GM18507 (cell line): ENCODE results near the gene UBAP1.
"Not testable (repeated sequence)": the region's sequence is repeated elsewhere in the genome, so short reads cannot be mapped to it uniquely, and the experiment has no call there.

Source experiments
- DNase-seq: peaks from one replicate; pipeline ENCODE4 v3.0.0; 2011; ENCODE audit warnings: low read depth; ENCODE audit not compliant: insufficient read length; ENCODE audit errors: extremely low spot score
- FAIRE-seq: peaks from 2 replicates; lab custom pipeline; 2011; peaks lifted over from hg19 to GRCh38; lab: Jason Lieb, UNC

The UBAP1 gene

GRCh38 chr9:34217015-34217414 is 38.2 kb downstream of the UBAP1 start:
- DNase-seq, FAIRE-seq: not testable (repeated sequence)

DNA sequence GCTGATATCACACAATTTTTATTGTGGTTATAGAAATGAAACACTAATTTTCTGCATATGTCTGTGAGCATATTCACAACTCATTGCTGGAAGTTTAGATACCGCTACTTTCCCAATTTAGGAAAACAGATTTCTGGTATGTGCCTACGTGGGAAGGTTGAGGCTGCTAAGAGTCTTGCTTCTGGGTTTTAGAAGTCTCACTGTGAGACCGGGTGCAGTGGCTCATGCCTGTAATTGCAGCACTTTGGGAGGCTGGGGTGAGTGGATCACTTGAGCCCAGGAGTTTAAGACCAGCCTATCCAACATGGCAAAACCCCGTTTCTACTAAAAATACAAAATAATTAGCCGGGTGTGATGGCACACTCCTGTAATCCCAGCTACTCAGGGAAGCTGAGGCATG is 39.6 kb downstream of the UBAP1 start:
- FAIRE-seq: no peak
- DNase-seq: no peak

DNA sequence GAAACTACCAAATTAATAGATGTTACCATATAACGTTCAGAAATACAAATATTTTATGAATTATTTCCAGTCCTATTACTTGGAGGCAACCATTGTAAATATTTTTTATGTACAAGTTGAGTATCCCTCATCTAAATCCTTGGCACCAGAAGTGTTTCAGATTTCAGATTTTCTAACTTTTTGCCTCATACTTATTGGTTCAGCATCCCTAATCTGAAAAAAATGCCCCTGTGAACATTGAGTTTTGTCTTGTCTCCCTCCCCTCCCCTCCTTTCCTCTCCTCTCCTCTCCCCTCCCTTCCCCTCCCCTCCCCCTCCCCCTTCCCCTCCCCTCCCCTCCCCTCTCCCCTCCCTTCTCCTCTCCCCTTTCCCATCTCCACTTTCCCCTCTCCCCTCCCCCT is 40.6 kb downstream of the UBAP1 start:
- DNase-seq: no peak
- no peak for FAIRE-seq

GRCh38 chr9:34220218-34220617 is 41.4 kb downstream of the UBAP1 start:
- FAIRE-seq (no peak), DNase-seq (no peak)

DNA sequence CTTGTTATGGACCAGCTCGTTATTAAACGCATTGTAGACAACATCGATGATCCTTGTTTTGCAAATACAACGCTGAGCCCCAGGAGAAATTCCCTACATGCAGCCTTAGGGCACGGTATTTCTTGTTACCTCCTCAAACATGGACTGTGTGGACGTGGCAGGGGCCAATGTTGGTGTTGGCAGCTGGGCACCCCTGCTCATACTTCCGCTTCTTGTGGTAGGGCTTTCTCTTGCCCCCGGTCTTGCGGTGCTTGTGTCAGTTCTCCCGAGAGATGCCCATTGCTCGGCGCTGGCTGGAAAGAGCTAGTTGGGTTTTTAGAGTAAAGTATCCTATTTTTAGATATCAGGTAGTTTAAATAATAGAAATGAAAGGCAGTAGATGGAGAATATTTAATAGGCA is 45.5 kb downstream of the UBAP1 start:
- no peak for FAIRE-seq
- DNase-seq: no peak

GRCh38 chr9:34226144-34226760 is 47.4 kb downstream of the UBAP1 start:
- peak; percentile 9 for FAIRE-seq
- DNase-seq: not testable (repeated sequence)

DNA sequence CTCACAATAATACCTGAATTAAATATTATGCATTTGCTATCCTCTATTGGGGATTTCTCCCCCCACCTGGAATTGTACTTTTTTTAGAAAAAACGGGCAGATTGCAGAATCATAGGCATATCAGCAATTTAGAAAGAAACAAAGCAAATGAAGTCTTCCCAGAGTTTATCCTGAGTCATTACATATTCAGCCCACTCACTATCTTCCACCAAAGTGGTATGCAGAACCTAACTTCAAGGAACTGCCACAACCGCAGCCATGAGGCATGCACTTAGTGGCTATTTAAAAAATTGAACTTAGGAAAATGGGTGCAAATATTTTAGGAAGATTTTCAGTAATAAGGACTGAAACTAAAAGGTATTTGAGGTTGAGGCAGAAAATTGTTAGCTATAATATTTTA is 48.6 kb downstream of the UBAP1 start:
- FAIRE-seq: no peak
- no peak for DNase-seq

DNA sequence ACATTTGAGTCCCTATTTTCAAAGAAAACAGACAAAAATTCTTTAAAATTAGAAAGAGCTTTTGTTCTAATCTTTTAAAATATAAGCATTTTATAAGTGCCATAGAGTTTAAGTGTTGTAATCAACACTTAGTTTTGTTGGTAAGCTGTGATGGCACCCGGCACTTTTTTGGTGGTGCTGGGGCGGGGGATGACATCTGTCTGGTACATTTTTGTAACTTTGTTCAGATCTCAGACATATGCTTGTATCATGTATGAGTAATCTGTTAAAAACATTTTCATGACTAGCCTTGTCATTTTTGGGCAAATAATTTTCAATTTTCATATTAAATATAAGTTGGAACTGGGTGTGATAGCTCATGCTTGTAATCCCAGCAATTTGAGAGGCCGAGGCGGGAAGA is 51.7 kb downstream of the UBAP1 start:
- DNase-seq (no peak), FAIRE-seq (no peak)

DNA sequence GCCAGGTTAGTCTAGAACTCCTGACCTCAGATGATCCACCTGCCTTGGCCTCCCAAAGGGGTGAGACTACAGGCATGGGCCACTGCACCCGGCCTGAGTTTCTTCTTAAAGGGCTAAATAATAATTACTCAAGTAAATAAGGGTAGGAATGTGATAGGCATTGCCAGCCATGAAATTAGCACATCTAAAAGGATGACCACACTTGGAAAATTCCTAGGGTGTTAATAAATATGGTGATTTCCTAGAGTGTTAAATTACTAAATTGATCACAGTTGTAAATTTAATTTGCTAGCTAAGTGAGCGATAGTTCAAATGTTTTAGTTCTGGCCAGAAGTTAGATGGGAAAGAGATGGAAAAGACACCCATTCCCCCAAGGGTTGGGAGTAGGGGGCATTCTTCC is 53.4 kb downstream of the UBAP1 start:
- DNase-seq (no peak), FAIRE-seq (no peak)

DNA sequence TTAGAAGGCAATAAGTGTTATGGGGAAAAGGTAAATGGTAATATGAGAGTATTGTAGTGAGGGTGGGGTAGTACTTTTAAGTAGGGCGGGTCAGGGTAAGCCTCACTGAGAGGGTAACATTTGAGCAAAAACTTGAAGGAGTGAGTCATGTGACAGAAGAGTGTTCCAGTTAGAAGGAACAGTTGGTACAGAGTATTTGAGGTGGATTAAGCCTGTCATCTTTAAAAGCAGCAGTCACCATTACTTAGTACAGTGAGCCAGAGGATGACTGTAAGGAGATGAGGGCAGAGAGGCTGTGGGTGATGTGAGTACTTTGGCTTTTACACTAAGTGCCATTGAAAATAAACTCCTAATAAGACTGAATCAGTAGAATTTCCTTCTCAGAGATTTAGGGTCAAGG is 54.8 kb downstream of the UBAP1 start:
- no peak for FAIRE-seq
- DNase-seq: no peak

- FAIRE-seq: no peak
- no peak for DNase-seq
Measured at GRCh38 chr9:34237836-34238235, 59.0 kb downstream of the UBAP1 start.

GRCh38 chr9:34240006-34240405 is 61.2 kb downstream of the UBAP1 start:
- DNase-seq: no peak
- FAIRE-seq: no peak

GRCh38 chr9:34242830-34243229 is 64.0 kb downstream of the UBAP1 start:
- DNase-seq: no peak
- no peak for FAIRE-seq

DNA sequence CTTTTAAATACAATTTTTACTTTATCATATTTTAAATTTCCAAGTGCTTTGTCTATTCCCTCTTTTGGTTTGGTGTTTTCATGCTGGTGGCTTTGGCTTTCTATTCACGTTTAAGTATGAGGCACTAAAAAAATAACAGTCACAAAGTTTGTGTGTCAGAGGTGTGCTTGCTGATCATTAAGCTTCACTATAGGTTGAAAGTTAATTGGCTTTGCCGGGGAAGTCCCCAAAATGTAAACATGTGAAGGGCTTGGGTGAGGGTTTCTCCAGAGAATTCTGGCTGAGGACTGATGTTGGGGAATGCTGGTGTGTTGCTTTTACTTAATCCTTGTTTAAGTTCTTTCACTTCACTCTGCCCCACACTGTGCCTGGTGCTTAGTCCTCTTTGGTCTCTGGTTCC is 66.4 kb downstream of the UBAP1 start:
- not testable (repeated sequence) for DNase-seq
- FAIRE-seq: peak; percentile 78

DNA sequence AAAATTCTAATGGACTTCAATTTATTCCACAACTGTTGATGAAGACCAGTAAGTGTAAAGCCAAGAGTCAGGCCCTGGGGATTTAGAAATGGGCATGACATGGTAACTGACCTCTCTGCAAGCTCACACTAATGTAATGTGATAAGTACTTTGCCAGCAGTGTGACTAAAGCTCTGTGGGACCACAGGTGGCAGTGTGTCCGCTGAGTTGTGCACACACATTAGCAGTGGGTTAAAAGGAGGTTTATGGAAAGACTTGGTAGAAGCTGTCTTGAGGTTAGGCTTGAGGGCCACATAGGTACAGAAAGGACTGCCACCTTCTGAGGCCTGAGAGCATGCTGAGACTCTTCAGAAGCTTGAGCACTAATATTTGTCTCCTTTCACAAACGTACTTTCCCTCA is 67.6 kb downstream of the UBAP1 start:
- FAIRE-seq (no peak), DNase-seq (no peak)

DNA sequence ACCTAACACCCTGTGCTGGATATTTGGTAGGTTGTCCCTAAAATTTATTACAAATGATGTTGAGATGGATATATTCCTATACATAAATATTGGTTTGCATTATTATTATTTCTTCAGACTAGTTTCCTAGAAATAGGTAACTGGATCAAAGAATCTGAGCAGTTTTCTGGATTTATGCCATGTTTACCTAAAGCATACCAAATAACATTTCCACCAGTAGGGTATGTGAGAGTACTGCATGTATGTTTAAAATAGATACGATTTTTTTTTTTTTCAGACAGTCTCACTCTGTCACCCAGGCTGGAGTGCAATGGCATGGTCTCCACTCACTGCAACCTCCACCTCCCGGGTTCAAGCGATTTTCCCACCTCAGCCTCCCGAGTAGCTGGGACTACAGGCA is 68.9 kb downstream of the UBAP1 start:
- not testable (repeated sequence) for FAIRE-seq, DNase-seq

GRCh38 chr9:34249274-34249673 is 70.4 kb downstream of the UBAP1 start:
- DNase-seq: no peak
- FAIRE-seq: no peak

DNA sequence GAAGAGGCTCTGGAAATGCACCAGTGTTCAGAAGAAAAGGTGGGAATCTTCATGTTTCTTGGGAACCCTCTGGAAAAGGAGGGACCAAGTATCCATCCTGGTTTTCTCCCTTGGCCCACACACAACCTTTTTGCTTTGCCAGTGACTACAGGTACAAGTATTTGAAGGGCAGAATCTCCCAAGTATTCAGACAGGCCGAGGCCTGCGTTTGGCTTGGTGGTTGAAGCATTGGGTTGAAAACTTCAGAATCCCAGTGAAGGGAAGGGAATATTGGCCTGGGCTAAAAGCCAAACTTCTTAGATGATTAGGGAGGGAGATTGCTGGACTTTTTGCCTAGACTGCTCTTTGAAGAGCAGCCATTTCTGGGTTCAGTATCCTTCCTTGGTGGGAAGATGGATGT is 71.9 kb downstream of the UBAP1 start:
- DNase-seq (no peak), FAIRE-seq (no peak)

- DNase-seq: no peak
- no peak for FAIRE-seq
Measured at GRCh38 chr9:34252016-34252415, 73.2 kb downstream of the UBAP1 start.

- peak; percentile 85 for FAIRE-seq
Measured at GRCh38 chr9:34252670-34253459, 74.0 kb downstream of the UBAP1 start.

GRCh38 chr9:34253460-34253837 is 74.6 kb downstream of the UBAP1 start:
- no peak for FAIRE-seq
- no peak for DNase-seq

More at GRCh38 chr9:34252670-34253459, 74.0 kb downstream of the UBAP1 start:
- peak; percentile 44 for DNase-seq
